Panc1 (cell line): ENCODE data around the gene DUSP9. TPM values are rescaled to one million over a fixed set of nuclear protein-coding genes. Genes with fewer than 3 reads are reported as not detected.

Experiments used
- ATAC-seq: fragments of 200-7000 bp; cut with Tn5 transposase; 2 replicates; pipeline ENCODE4 v1.9.1; 2020; ENCODE audit warnings: mild to moderate bottlenecking, moderate library complexity
- BruUV-seq: library from RNA; stranded (reverse); fragments of 400-500 nt; replicated peaks from 2 replicates; lab custom pipeline; 2021; lab: Mats Ljungman, UMichigan
- CTCF ChIA-PET: fragments of 300-600 bp; sonication (Branson Sonifier 250); formaldehyde crosslinking; loops from one replicate; lab custom pipeline; 2022; ENCODE audit warnings: antibody characterized with exemption; lab: Charles Lee
- POLR2A ChIA-PET: fragments of 300-600 bp; sonication (Branson Sonifier 250); formaldehyde crosslinking; loops from one replicate; lab custom pipeline; 2022; ENCODE audit warnings: antibody characterized with exemption; lab: Charles Lee
- DNase-seq: peaks from one replicate; pipeline ENCODE4 v3.0.0-alpha.2; 2010; ENCODE audit warnings: low read depth, low spot score
- H3K27ac ChIP-seq: 2 replicates; pipeline ENCODE4 v1.5.1; 2011; ENCODE audit warnings: mild to moderate bottlenecking, low read length, inconsistent platforms
- H3K27me3 ChIP-seq: fragments of 200-500 bp; sonication (Bioruptor generic); 2 replicates; pipeline ENCODE4 v1.6.0; 2014; ENCODE audit warnings: low read length, inconsistent platforms; ENCODE audit not compliant: control insufficient read depth, insufficient read depth
- H3K36me3 ChIP-seq: fragments of 200-500 bp; sonication (Bioruptor generic); 2 replicates; pipeline ENCODE4 v1.5.1; 2014; ENCODE audit warnings: inconsistent platforms, mild to moderate bottlenecking, low read length, moderate library complexity; ENCODE audit not compliant: control insufficient read depth, insufficient read depth
- H3K4me1 ChIP-seq: 2 replicates; pipeline ENCODE4 v1.5.1; 2011; ENCODE audit warnings: inconsistent platforms, mild to moderate bottlenecking, low read length, moderate library complexity; ENCODE audit not compliant: control insufficient read depth, insufficient read depth
- H3K4me3 ChIP-seq, 2 experiments: 2 replicates each; pipeline ENCODE4 v1.5.1; 2011 to 2012; ENCODE audit warnings: low read depth in 2 of 2, low read length in 2 of 2, mild to moderate bottlenecking in 2 of 2, inconsistent platforms in 1 of 2, moderate library complexity in 1 of 2
- H3K9me3 ChIP-seq: fragments of 200-500 bp; sonication (Bioruptor generic); 2 replicates; pipeline ENCODE4 v1.5.1; 2014; ENCODE audit warnings: low read depth, mild to moderate bottlenecking, inconsistent platforms, low read length, moderate library complexity; ENCODE audit not compliant: control insufficient read depth, insufficient read depth
- CTCF ChIP-seq: fragments of 450-650 bp; IDR thresholded peaks from 2 replicates; pipeline ENCODE4 v1.5.1; 2017; ENCODE audit warnings: mild to moderate bottlenecking
- POLR2AphosphoS5 ChIP-seq: IDR thresholded peaks from 2 replicates; pipeline ENCODE4 v1.6.1; 2012; ENCODE audit warnings: mild to moderate bottlenecking, low read depth, low read length, moderate library complexity
- REST ChIP-seq, 2 experiments: IDR thresholded peaks; 2 replicates each; pipeline ENCODE4 v1.6.1; 2011 to 2012; ENCODE audit warnings: low read depth in 2 of 2, control low read depth in 1 of 2, low read length in 1 of 2, mild to moderate bottlenecking in 1 of 2, moderate library complexity in 1 of 2; ENCODE audit not compliant: insufficient read depth in 1 of 2
- SIN3A ChIP-seq: IDR thresholded peaks from 2 replicates; pipeline ENCODE4 v1.6.1; 2012; ENCODE audit warnings: low read depth, mild to moderate bottlenecking, low read length, moderate library complexity, borderline replicate concordance; ENCODE audit not compliant: insufficient read depth
- TCF7L2 ChIP-seq: IDR thresholded peaks from 2 replicates; pipeline ENCODE4 v1.6.1; 2011; ENCODE audit warnings: mild to moderate bottlenecking, low read depth, low read length, inconsistent platforms
- in situ Hi-C: cut with HindIII; loops from 2 replicates; pipeline ENCODE4 v1.10.0; 2016; ENCODE audit warnings: low sequenced_read_pairs, low pct_unique_long_range_greater_than_20kb
- intact Hi-C: fragments of 100-400 bp; cut with micrococcal nuclease; formaldehyde crosslinking; loops from one replicate; pipeline ENCODE4 v1.10.0; 2022; ENCODE audit not compliant: unreplicated experiment
- total RNA-seq: library from RNA; stranded (reverse); gene quantifications from one replicate; pipeline ENCODE4 v1.2.1, GENCODE V29; 2021; ENCODE audit not compliant: unreplicated experiment

DUSP9 gene
- total RNA-seq, 1 experiment from 2014 or later = 7.1 TPM

GRCh38 chrX:153635388-153635787 lies 11.6 kb upstream of the DUSP9 start:
- ATAC-seq (no peak), DNase-seq (no peak)
- no TSS peak for BruUV-seq
- TF ChIP-seq SIN3A (no peak), REST (IDR thresholded peaks at IDR 0.05; ENCODE audit: insufficient read depth in 1 of 2, low read depth in 2 of 2, low read length in 1 of 2) (no peak), CTCF (no peak), TCF7L2 (no peak), POLR2AphosphoS5 (no peak)
- in situ Hi-C loops = no loop called here
- Histone ChIP-seq H3K36me3 (no peaks in the 10 kb centered on the region), H3K27ac (no peak overlapping the region), H3K27me3 (no peaks in the 10 kb centered on the region), H3K4me1 (no peaks in the 10 kb centered on the region), H3K4me3 (no peak overlapping the region), H3K9me3 (no peaks in the 10 kb centered on the region)
- CTCF ChIA-PET = interaction anchor here (0.6 to 1.5 kb wide), 2 partner anchors 32 to 292 kb away, joined by 5 read pairs; no protein-coding TSS in a partner anchor
- intact Hi-C loops = no loop called here
- POLR2A ChIA-PET = no interaction called here

- no peak for TF ChIP-seq SIN3A
- TF ChIP-seq POLR2AphosphoS5 = no peak
- no peak for TF ChIP-seq REST (IDR thresholded peaks at IDR 0.05; ENCODE audit: insufficient read depth in 1 of 2, low read depth in 2 of 2, low read length in 1 of 2)
- TF ChIP-seq CTCF = no peak
- TF ChIP-seq TCF7L2 = no peak
- intact Hi-C loops (no loop called here), in situ Hi-C loops (no loop called here)
- BruUV-seq = no TSS peak
- no peaks in the 10 kb centered on the region for H3K36me3 ChIP-seq
- no peaks in the 10 kb centered on the region for H3K9me3 ChIP-seq
- CTCF ChIA-PET = interaction anchor here (0.5 to 1.5 kb wide), 5 partner anchors 8 to 291 kb away, joined by 3 to 5 read pairs (median 3); no protein-coding TSS in a partner anchor
- no peak overlapping the region for H3K4me3 ChIP-seq
- POLR2A ChIA-PET = interaction anchor here (0.6 kb wide), 2 partner anchors 11 to 17 kb away, joined by 4 to 5 read pairs; partner anchors contain the start of gene DUSP9
- H3K27ac ChIP-seq = no peak overlapping the region
- no peak for DNase-seq
- peak; percentile 77 for ATAC-seq
- no peaks in the 10 kb centered on the region for H3K27me3 ChIP-seq
- H3K4me1 ChIP-seq = no peaks in the 10 kb centered on the region
Observed at GRCh38 chrX:153635788-153636668, 11.0 kb upstream of the DUSP9 start.
